T-helper 2 cell treated with Interferon-gamma antibody and Interleukin-4, amounts not matched to agents 100 ng/mL and 5 ng/mL, for 36 hours (primary cell): ENCODE results near the gene TDRD12. TPM values are rescaled to one million over a fixed set of nuclear protein-coding genes. Genes with fewer than 3 reads are reported as not detected.
"Not testable (repeated sequence)": the region's sequence is repeated elsewhere in the genome, so short reads cannot be mapped to it uniquely, and the experiment has no call there.

Experiments used
- intact Hi-C: fragments of 100-400 bp; cut with micrococcal nuclease; formaldehyde crosslinking; loops from one replicate; pipeline ENCODE4 v1.15.1; 2023
- total RNA-seq: library from RNA; stranded (reverse); gene quantifications from 2 replicates; pipeline ENCODE4 v1.2.3, GENCODE V29; 2022

TDRD12 gene
- total RNA-seq, 1 donor from 2014 or later, result 0.07 TPM

DNA sequence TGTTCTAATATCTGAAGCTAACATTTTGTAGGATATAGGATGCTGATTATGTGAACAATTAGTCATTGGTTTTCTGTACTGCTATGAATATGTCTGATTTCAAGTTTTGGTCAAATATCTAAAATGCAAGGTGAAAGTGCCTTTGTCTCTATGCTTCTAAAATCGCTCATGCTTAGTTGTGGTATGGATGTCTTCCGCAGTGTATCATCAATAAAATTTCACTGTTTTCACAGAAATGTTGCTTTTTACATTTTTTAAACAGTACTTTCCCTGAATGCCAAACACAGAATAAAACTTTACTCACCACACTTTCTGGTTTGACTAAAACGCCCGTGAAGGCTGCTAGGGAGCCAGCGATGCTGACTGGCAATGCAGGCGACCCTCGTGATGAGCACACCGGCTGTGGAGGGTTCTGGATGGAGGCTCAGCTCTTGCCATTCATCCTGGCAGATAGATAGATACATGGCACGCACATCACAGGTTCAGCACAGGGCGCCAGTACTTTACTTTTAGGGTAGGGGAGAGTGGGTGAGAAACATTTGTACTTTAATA is 109.9 kb downstream of the TDRD12 start:
- intact Hi-C loops, result no loop called here

DNA sequence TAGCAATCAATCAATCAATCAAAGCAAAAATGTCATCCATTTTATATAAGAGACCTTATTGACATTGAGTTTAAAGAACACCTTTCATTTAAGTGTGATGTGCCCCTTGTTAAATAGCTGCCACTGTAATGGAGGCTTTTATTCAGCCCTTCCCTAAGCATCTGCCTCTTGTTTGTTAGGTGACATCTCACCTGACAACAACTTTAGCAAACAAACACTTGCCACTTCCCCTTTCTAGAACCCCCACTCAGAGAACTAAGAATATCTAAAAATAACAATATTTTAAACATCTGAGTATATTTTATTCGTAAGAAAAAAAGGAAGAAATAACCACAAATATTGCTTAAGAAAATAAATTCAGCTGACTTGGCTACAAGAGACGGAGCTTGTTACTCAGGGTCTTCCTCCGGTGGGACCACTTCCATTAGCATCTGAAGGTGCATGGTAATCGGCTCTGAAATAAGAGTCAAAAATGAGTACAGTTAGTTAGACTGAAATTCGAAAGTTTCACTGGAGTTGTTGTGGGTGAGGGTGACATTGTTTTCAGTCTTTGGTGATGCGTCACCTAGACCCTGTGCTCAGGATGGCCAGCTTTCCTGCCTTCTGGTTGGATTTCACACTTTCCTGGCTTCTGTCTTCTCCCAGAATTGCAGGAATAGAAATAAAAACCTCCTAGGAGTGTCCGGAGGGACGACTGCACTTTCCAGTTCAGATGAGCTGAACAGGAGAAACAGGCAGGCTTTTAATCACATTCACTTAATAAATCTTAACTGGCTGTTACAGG is 110.9 kb downstream of the TDRD12 start:
- intact Hi-C loops, result no loop called here

DNA sequence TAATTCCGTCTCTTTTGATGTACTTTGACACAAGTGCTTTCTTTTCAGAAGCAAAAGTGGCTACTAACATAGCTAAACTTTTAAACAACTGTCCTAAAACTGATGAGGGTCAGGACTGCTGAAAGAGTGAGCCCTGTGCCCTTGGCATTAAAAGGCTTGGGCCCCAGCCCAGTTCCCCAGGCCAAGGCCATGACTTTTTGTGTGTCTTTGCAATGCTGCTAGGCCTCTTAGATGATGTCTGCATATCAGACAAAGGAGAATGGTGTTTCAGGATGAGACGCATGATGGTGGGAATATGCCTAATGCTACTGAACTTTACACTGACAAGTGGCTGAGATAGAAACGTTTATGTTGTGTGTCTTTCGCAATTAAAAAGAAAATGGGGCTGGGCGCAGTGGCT is 112.0 kb downstream of the TDRD12 start:
- intact Hi-C loops, result no loop called here

- intact Hi-C loops, result not testable (repeated sequence)
These were observed 112.5 kb downstream of the TDRD12 start for GRCh38 chr19:32832094-32832493.

- intact Hi-C loops, result not testable (repeated sequence)
These were observed 113.3 kb downstream of the TDRD12 start for GRCh38 chr19:32832825-32833224.

DNA sequence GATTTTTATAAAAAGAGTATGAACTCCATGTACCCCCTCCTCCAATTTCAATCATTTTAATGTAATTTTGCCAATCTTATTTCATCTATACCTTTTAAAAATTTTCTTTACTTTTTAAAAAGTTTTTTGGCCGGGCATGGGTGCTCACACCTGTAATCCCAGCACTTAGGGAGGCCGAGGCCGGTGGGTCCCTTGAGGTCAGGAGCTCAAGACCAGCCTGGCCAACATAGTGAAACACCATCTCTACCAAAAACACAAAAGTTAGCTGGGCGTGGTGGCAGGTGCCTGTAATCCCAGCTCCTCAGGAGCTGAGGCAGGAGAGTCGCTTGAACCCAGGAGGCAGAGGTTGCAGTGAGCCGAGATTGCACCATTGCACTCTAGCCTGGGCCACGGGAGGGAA is 113.8 kb downstream of the TDRD12 start:
- intact Hi-C loops, result not testable (repeated sequence)

GRCh38 chr19:32837531-32837930 is 118.0 kb downstream of the TDRD12 start:
- intact Hi-C loops, result no loop called here

GRCh38 chr19:32842061-32842460 is 122.5 kb downstream of the TDRD12 start:
- intact Hi-C loops, result no loop called here

GRCh38 chr19:32843716-32844245 is 124.2 kb downstream of the TDRD12 start:
- intact Hi-C loops, result no loop called here

DNA sequence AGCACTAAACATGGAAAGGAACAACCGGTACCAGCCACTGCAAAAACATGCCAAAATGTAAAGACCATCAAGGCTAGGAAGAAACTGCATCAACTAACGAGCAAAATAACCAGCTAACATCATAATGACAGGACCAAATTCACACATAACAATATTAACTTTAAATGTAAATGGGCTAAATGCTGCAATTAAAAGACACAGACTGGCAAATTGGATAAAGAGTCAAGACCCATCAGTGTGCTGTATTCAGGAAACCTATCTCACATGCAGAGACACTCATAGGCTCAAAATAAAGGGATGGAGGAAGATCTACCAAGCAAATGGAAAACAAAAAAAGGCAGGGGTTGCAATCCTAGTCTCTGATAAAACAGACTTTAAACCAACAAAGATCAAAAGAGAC is 128.5 kb downstream of the TDRD12 start:
- intact Hi-C loops, result not testable (repeated sequence)

- intact Hi-C loops, result no loop called here
These were observed 132.6 kb downstream of the TDRD12 start for GRCh38 chr19:32852216-32852615.

DNA sequence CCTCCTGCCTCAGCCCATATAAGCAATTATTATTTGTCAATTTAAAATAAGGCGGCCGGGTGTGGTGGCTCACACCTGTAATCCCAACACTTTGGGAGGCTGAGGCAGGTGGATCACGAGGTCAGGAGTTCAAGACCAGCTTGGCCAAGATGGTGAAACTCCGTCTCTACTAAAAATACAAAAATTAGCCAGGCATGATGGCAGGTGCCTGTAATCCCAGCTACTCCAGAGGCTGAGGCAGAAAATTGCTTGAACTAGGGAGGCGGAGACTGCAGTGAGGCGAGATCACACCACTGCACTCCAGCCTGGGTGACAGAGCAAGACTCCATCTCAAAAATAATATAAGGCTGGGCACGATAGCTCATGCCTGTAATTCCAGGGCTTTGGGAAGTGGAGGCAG is 137.3 kb downstream of the TDRD12 start:
- intact Hi-C loops, result not testable (repeated sequence)

- intact Hi-C loops, result no loop called here
These were observed 138.0 kb downstream of the TDRD12 start for GRCh38 chr19:32857584-32857983.

GRCh38 chr19:32858155-32858554 is 138.6 kb downstream of the TDRD12 start:
- intact Hi-C loops, result no loop called here

- intact Hi-C loops, result no loop called here
These were observed 139.0 kb downstream of the TDRD12 start for GRCh38 chr19:32858559-32858958.

DNA sequence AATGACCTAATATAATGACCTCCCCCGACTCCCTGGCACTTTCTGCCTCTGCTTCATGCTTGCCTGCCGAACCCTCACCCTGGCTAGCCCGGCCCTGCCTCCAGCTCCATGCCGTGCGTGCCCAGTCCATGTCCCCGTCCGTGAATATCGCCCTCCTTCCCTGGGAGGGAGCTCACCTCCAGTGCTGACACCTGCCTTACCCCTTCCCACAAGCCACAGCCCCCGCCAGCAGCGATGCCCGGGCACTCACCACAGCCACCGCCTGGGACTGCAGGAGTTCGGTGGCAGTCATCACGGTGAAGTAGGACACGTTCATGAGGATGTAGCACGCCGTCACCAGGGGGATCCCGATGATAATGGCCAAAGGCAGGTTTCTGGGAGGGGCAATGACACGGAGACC is 140.0 kb downstream of the TDRD12 start:
- intact Hi-C loops, result no loop called here

- intact Hi-C loops, result no loop called here
These were observed 142.0 kb downstream of the TDRD12 start for GRCh38 chr19:32861596-32861995.

GRCh38 chr19:32862173-32862572 is 142.6 kb downstream of the TDRD12 start:
- intact Hi-C loops, result no loop called here

GRCh38 chr19:32862741-32863140 is 143.2 kb downstream of the TDRD12 start:
- intact Hi-C loops, result no loop called here

GRCh38 chr19:32863301-32863700 is 143.7 kb downstream of the TDRD12 start:
- intact Hi-C loops, result no loop called here

DNA sequence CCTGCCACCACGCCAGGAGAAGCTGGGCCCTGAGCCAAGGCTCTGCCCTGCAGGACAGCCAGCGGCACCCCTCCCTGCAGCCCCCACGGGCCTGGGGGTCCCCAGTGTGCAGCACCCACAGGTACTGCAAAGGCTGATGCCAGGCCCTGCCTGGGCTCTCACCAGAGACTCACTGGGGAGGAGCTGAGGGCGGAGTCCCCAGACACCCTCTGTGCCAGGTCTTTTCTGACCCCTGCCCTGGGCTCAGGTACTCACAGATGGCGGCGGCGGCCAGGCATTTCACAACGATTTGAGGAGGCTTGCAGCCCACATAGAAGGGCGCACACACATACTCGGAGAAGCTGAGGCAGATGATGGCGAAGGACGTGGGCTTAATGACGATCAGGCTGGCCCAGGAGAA is 144.3 kb downstream of the TDRD12 start:
- intact Hi-C loops, result no loop called here

GRCh38 chr19:32864318-32865007 is 144.9 kb downstream of the TDRD12 start:
- intact Hi-C loops, result no loop called here
